A549 (cell line): ENCODE measurements around the gene PDLIM1. TPM values are rescaled to one million over a fixed set of nuclear protein-coding genes. Genes with fewer than 3 reads are reported as not detected.

ENCODE experiments used
- BCL3 ChIP-seq: fragments of >200 bp; sonication (Bioruptor Twin); formaldehyde crosslinking; IDR thresholded peaks from 3 replicates; pipeline ENCODE4 v1.6.1; 2016
- CBX8 ChIP-seq: fragments of 200-600 bp; sonication (generic); IDR thresholded peaks from 2 replicates; pipeline ENCODE4 v1.6.1; 2016
- CEBPB ChIP-seq, 2 experiments: fragments of >200 bp in 1 of 2; sonication (Bioruptor Twin) in 1 of 2; formaldehyde crosslinking in 1 of 2; IDR thresholded peaks; 2 replicates each; pipeline ENCODE4 v1.6.1; 2012 to 2016
- CTCF ChIP-seq: fragments of >200 bp; sonication (Bioruptor Twin); formaldehyde crosslinking; IDR thresholded peaks from 3 replicates; pipeline ENCODE4 v1.5.1; 2016
- EHF ChIP-seq: fragments of 250-450 bp; sonication (Bioruptor Pico); IDR thresholded peaks from 2 replicates; pipeline ENCODE4 v1.5.0; 2020; ENCODE audit warnings: mild to moderate bottlenecking
- EP300 ChIP-seq, 2 experiments: fragments of >200 bp; sonication (Bioruptor Twin); formaldehyde crosslinking; IDR thresholded peaks; 2 replicates in 1 of 2; 3 replicates in 1 of 2; pipeline ENCODE4 v1.6.1; 2016 to 2017
- FOSL2 ChIP-seq, 2 experiments: fragments of 450-650 bp in 1 of 2; fragments of >200 bp in 1 of 2; sonication (Bioruptor Twin) in 1 of 2; formaldehyde crosslinking; IDR thresholded peaks; 2 replicates each; pipeline versions ENCODE4 v1.5.0 to v1.6.1; 2016 to 2020; ENCODE audit warnings: mild to moderate bottlenecking in 1 of 2, moderate library complexity in 1 of 2
- HDAC2 ChIP-seq: fragments of 200-600 bp; sonication (generic); IDR thresholded peaks from 2 replicates; pipeline ENCODE4 v1.6.1; 2016
- JUN ChIP-seq, 2 experiments: fragments of >200 bp; sonication (Bioruptor Twin); formaldehyde crosslinking; IDR thresholded peaks; 2 replicates in 1 of 2; 3 replicates in 1 of 2; pipeline ENCODE4 v1.6.1; 2016 to 2017
- JUNB ChIP-seq: fragments of >200 bp; sonication (Bioruptor Twin); formaldehyde crosslinking; IDR thresholded peaks from 2 replicates; pipeline ENCODE4 v1.6.1; 2016
- KDM1A ChIP-seq: fragments of 200-600 bp; sonication (generic); IDR thresholded peaks from 2 replicates; pipeline ENCODE4 v1.6.1; 2016; ENCODE audit warnings: low read depth, mild to moderate bottlenecking
- MAX ChIP-seq: IDR thresholded peaks from 2 replicates; pipeline ENCODE4 v1.6.1; 2012
- MYC ChIP-seq: IDR thresholded peaks from 2 replicates; pipeline ENCODE4 v1.6.1; 2012; ENCODE audit warnings: mild to moderate bottlenecking, inconsistent platforms, low read length, improper control_type of control experiment, borderline replicate concordance
- NPAS2 ChIP-seq: fragments of 250-450 bp; sonication (Bioruptor Pico); IDR thresholded peaks from 2 replicates; pipeline ENCODE4 v1.8.0; 2022; ENCODE audit warnings: mild to moderate bottlenecking, moderate library complexity, borderline replicate concordance
- POLR2AphosphoS2 ChIP-seq: conservative IDR thresholded peaks from 2 replicates; pipeline ENCODE4 v1.6.1; 2012; ENCODE audit warnings: low read length, improper control_type of control experiment, inconsistent platforms
- RCOR1 ChIP-seq: fragments of 150-350 bp; IDR thresholded peaks from 2 replicates; pipeline ENCODE4 v1.6.1; 2014; ENCODE audit warnings: antibody characterized with exemption, low read length, low read depth
- REST ChIP-seq: fragments of 200-600 bp; sonication (generic); IDR thresholded peaks from 2 replicates; pipeline ENCODE4 v1.6.1; 2016; ENCODE audit warnings: antibody characterized with exemption, mild to moderate bottlenecking, moderate library complexity
- RFX5 ChIP-seq: fragments of 450-650 bp; IDR thresholded peaks from 2 replicates; pipeline ENCODE4 v1.7.1; 2014; ENCODE audit warnings: antibody characterized with exemption, mild to moderate bottlenecking, moderate library complexity
- SMC3 ChIP-seq: fragments of >200 bp; sonication (Bioruptor Twin); formaldehyde crosslinking; IDR thresholded peaks from 3 replicates; pipeline ENCODE4 v1.6.1; 2018; ENCODE audit warnings: inconsistent platforms
- TFCP2L1 ChIP-seq: fragments of 250-450 bp; sonication (Bioruptor Pico); IDR thresholded peaks from 2 replicates; pipeline ENCODE4 v1.5.0; 2021; ENCODE audit warnings: mild to moderate bottlenecking
- ZC3H11A ChIP-seq: fragments of 450-650 bp; IDR thresholded peaks from 2 replicates; pipeline ENCODE4 v1.6.1; 2014; ENCODE audit warnings: antibody characterized with exemption, mild to moderate bottlenecking
- ZFP36 ChIP-seq: fragments of 450-650 bp; IDR thresholded peaks from 2 replicates; pipeline ENCODE4 v1.6.1; 2014; ENCODE audit warnings: borderline replicate concordance; ENCODE audit not compliant: partially characterized antibody
- ZSCAN20 ChIP-seq: fragments of 250-450 bp; sonication (Bioruptor Pico); IDR thresholded peaks from 2 replicates; pipeline ENCODE4 v1.8.0; 2022; ENCODE audit warnings: mild to moderate bottlenecking, moderate library complexity
- polyA plus RNA-seq, 4 experiments: library from polyadenylated mRNA; depleted of rRNA in 3 of 4; stranded (reverse); fragments of >200 nt; fragmentation: RNase III in 1 of 4; extraction: RNeasy Plus Mini Kit Qiagen cat#74134 plus additional on column Dnase treatment in 1 of 4; gene quantifications; 2 replicates in 3 of 4; 3 replicates in 1 of 4; pipeline ENCODE4 v1.2.3, GENCODE V29; 2011 to 2017
- TF ChIP-seq, protein P1 (sequence below): IDR thresholded peaks from 2 replicates; pipeline ENCODE4 v1.6.1; 2012
- TF ChIP-seq, protein P2 (sequence below): fragments of 250-450 bp; sonication (Bioruptor Pico); IDR thresholded peaks from 2 replicates; pipeline ENCODE4 v1.5.0; 2021; ENCODE audit warnings: mild to moderate bottlenecking, moderate library complexity, borderline replicate concordance

PDLIM1 gene
- polyA plus RNA-seq, 2 of the 4 experiments (the other 2 are of a cell fraction): 92.5 to 128 TPM

GRCh38 chr10:95273393-95274312 is 17.1 kb downstream of the PDLIM1 start (continued):
- no peak for TF ChIP-seq REST
- TF ChIP-seq BCL3: no peak
- TF ChIP-seq MAX: peak; percentile 59; the same call in 1 of the 2 replicates
- TF ChIP-seq KDM1A: no peak
- TF ChIP-seq CTCF: no peak
- TF ChIP-seq RFX5: no peak
- no peak for TF ChIP-seq SMC3
- no peak for TF ChIP-seq RCOR1
- TF ChIP-seq HDAC2: no peak
- no peak for TF ChIP-seq EP300 (IDR thresholded peaks at IDR 0.05)
- TF ChIP-seq, protein P1, sequence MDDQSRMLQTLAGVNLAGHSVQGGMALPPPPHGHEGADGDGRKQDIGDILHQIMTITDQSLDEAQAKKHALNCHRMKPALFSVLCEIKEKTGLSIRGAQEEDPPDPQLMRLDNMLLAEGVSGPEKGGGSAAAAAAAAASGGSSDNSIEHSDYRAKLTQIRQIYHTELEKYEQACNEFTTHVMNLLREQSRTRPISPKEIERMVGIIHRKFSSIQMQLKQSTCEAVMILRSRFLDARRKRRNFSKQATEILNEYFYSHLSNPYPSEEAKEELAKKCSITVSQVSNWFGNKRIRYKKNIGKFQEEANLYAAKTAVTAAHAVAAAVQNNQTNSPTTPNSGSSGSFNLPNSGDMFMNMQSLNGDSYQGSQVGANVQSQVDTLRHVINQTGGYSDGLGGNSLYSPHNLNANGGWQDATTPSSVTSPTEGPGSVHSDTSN: no peak
- no peak for TF ChIP-seq TFCP2L1 (CRISPR knock-in tag)
- no peak for TF ChIP-seq ZSCAN20 (CRISPR knock-in tag)
- TF ChIP-seq MYC: no peak
- peak in 1 of 2 experiments; percentile 44; a peak in 1 of 4 replicates for TF ChIP-seq CEBPB (IDR thresholded peaks at IDR 0.05)
- TF ChIP-seq, protein P2, sequence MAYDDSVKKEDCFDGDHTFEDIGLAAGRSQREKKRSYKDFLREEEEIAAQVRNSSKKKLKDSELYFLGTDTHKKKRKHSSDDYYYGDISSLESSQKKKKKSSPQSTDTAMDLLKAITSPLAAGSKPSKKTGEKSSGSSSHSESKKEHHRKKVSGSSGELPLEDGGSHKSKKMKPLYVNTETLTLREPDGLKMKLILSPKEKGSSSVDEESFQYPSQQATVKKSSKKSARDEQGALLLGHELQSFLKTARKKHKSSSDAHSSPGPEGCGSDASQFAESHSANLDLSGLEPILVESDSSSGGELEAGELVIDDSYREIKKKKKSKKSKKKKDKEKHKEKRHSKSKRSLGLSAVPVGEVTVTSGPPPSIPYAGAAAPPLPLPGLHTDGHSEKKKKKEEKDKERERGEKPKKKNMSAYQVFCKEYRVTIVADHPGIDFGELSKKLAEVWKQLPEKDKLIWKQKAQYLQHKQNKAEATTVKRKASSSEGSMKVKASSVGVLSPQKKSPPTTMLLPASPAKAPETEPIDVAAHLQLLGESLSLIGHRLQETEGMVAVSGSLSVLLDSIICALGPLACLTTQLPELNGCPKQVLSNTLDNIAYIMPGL (CRISPR knock-in tag): no peak
- TF ChIP-seq CBX8: no peak
- no peak for TF ChIP-seq ZFP36
- peak; percentile 35; the same call in 1 of the 2 replicates for TF ChIP-seq JUNB
- no peak for TF ChIP-seq NPAS2 (CRISPR knock-in tag)
- no peak for TF ChIP-seq ZC3H11A
- TF ChIP-seq POLR2AphosphoS2: no peak
- TF ChIP-seq EHF (CRISPR knock-in tag): no peak
- TF ChIP-seq FOSL2 (IDR thresholded peaks at IDR 0.05): peak; percentile 53; the same call in 1 of the 2 replicates
- TF ChIP-seq FOSL2 (CRISPR knock-in tag; IDR thresholded peaks at IDR 0.05): peak; percentile 86
- peak in 1 of 2 experiments; percentile 53; a peak in 1 of 5 replicates for TF ChIP-seq JUN (IDR thresholded peaks at IDR 0.05)
